Omental fat pad (tissue), 4 donors: ENCODE data around the gene DAW1. TPM values are rescaled to one million over a fixed set of nuclear protein-coding genes. Genes with fewer than 3 reads are reported as not detected.

Experiments
- ATAC-seq: fragments of 150-250 bp; one replicate; pipeline ENCODE4 v1.9.1; 2016; ENCODE audit warnings: mild to moderate bottlenecking, moderate library complexity; ENCODE audit not compliant: low FRiP score
- DNase-seq: peaks from one replicate; pipeline ENCODE4 v3.0.0-alpha.2; 2019; ENCODE audit warnings: low spot score
- CTCF ChIP-seq, 3 donors: fragments of 450-650 bp; IDR thresholded peaks; one replicate each; pipeline ENCODE4 v1.5.1; 2016 to 2017; ENCODE audit warnings: antibody characterized with exemption in 3 of 3, mild to moderate bottlenecking in 3 of 3, moderate library complexity in 2 of 3
- total RNA-seq, 4 donors: library from RNA; depleted of rRNA; stranded (reverse); fragments of >200 nt; gene quantifications; one replicate each; pipeline ENCODE4 v1.1.0, GENCODE V29; 2016

Gene DAW1
- total RNA-seq, 4 donors from 2014 or later, result 1.9 to 11.0 TPM; not detected in 2

GRCh38 chr2:227848146-227848545 is 23.3 kb upstream of the DAW1 start:
- DNase-seq (no peak), ATAC-seq (no peak)
- no peak for TF ChIP-seq CTCF (IDR thresholded peaks at IDR 0.05)

GRCh38 chr2:227848586-227848985 is 22.8 kb upstream of the DAW1 start:
- TF ChIP-seq CTCF (IDR thresholded peaks at IDR 0.05), result no peak
- DNase-seq, result no peak
- no peak for ATAC-seq

DNA sequence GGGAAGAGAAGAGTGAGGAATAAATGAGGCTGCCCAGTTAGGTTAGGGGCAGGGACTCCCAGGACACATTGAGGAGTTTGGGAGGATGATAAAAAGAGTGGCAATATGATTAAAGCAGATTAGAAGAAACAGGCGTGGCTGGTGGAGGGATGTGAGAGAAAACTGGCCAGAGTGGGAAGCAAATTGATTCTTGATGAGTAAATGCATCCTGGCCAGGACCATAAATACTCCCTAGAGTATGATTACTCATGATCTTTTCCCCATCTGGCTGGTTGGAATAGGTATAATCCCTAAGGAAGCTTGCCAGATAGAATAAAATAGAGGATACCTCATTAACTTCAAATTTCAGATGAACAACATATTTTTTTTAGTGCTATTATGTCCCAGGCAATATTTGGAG is 21.5 kb upstream of the DAW1 start:
- TF ChIP-seq CTCF (IDR thresholded peaks at IDR 0.05), result no peak
- DNase-seq (no peak), ATAC-seq (peak; percentile 85)

DNA sequence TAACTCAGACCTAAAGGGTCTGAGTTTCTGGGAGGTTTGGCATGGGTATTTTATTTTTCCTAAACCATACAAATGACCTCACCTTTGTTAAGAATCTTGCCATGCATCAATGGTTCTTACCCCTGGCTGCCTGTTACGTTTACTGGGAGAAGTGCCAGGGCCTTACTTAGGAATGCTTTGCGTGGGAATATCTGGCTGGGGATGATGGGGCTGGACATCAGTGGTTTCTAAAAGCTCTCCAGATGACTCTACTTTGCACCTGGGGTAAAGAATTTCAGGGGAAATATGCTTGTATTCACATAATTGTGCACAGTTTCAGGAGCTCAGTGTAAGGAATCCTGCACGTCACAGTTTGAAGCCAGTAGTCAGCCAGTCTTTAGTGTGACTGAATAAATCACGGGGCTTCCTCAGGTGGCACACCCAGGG is 18.2 kb upstream of the DAW1 start:
- peak; percentile 69 for ATAC-seq
- no peak for TF ChIP-seq CTCF (IDR thresholded peaks at IDR 0.05)
- DNase-seq, result no peak

DNA sequence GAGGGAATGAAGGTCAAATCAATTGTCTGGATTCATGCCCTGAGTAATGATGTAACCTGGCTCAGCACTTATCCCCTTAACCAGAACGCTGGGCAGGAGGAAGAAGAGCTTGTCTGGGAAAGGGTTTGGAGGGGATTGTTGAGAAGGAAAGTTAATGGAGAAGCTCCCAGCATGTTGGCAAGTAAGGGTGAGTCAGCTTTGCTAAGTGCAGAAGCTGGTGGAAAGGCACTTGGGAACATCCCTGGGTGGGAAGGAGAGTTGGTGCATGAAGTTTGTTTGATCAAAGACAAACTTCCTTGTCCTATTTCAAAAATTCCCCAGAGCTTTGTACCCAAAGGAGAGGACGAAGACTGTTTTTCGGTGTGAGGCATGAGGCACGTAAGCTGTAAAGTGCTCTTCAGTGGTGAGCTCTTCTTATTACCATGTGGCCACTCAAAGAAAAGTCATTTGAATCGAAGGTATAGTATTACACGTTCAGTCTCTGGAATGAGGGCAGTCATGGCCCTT is 17.6 kb upstream of the DAW1 start:
- ATAC-seq, result peak; percentile 45
- no peak for TF ChIP-seq CTCF (IDR thresholded peaks at IDR 0.05)

GRCh38 chr2:227855440-227855839 is 16.0 kb upstream of the DAW1 start:
- ATAC-seq, result no peak
- TF ChIP-seq CTCF (IDR thresholded peaks at IDR 0.05), result no peak
- no peak for DNase-seq

More for the DNA sequence above, 17.6 kb upstream of the DAW1 start:
- no peak for DNase-seq

GRCh38 chr2:227856697-227857096 is 14.7 kb upstream of the DAW1 start:
- ATAC-seq (no peak), DNase-seq (no peak)
- TF ChIP-seq CTCF (IDR thresholded peaks at IDR 0.05), result no peak
